ENCODE measurements around the gene ADAMTS4.

ADAMTS4 gene

GRCh38 chr1:161160671-161161145 is 38.1 kb downstream of the ADAMTS4 start:
- H3K4me1 ChIP-seq (ENCODE audit: insufficient read depth, low read length) = peaks cover 69% of the 10 kb centered on the region
- DNase-seq = no peak
- no peak for TF ChIP-seq EZH2 (IDR thresholded peaks at IDR 0.05; ENCODE audit: borderline replicate concordance, low read depth, low read length, severe bottlenecking)
- TF ChIP-seq, protein P1, sequence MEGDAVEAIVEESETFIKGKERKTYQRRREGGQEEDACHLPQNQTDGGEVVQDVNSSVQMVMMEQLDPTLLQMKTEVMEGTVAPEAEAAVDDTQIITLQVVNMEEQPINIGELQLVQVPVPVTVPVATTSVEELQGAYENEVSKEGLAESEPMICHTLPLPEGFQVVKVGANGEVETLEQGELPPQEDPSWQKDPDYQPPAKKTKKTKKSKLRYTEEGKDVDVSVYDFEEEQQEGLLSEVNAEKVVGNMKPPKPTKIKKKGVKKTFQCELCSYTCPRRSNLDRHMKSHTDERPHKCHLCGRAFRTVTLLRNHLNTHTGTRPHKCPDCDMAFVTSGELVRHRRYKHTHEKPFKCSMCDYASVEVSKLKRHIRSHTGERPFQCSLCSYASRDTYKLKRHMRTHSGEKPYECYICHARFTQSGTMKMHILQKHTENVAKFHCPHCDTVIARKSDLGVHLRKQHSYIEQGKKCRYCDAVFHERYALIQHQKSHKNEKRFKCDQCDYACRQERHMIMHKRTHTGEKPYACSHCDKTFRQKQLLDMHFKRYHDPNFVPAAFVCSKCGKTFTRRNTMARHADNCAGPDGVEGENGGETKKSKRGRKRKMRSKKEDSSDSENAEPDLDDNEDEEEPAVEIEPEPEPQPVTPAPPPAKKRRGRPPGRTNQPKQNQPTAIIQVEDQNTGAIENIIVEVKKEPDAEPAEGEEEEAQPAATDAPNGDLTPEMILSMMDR (IDR thresholded peaks at IDR 0.05; ENCODE audit: borderline replicate concordance, extremely low read depth, low read length, poor library complexity, severe bottlenecking) = no peak
- H3K9me3 ChIP-seq (ENCODE audit: insufficient read depth, low read length, severe bottlenecking) = no peaks in the 10 kb centered on the region
- no peaks in the 10 kb centered on the region for H4K20me1 ChIP-seq (ENCODE audit: insufficient read depth, low read length)
- H3K79me2 ChIP-seq (ENCODE audit: insufficient read depth, low read length) = peaks cover 22% of the 10 kb centered on the region
- no peak overlapping the region for H3K27ac ChIP-seq (ENCODE audit: low read length)
- no peaks in the 10 kb centered on the region for H3K27me3 ChIP-seq (ENCODE audit: insufficient read depth, low read length, poor library complexity)
- no peak for ATAC-seq (ENCODE audit: insufficient read depth, low read depth)
- peaks cover 68% of the 10 kb centered on the region for H3K36me3 ChIP-seq (ENCODE audit: insufficient read depth, low read length)
- peak overlapping the region in 1 of 2 experiments; percentile 79; a peak in 2 of 4 replicates for H3K4me3 ChIP-seq (ENCODE audit: low read depth in 1 of 2, low read length in 2 of 2)
- H2AFZ ChIP-seq (ENCODE audit: low read depth, low read length) = no peak overlapping the region
- peak overlapping the region; percentile 87; the same call in 1 of the 2 replicates for H3K9ac ChIP-seq (ENCODE audit: low read depth, low read length)
- peak overlapping the region; percentile 88 for H3K4me2 ChIP-seq (ENCODE audit: insufficient read depth, low read length)

- DNase-seq (no peak), ATAC-seq (ENCODE audit: insufficient read depth, low read depth) (no peak)
- no peaks in the 10 kb centered on the region for H3K9me3 ChIP-seq (ENCODE audit: insufficient read depth, low read length, severe bottlenecking)
- peak overlapping the region; percentile 75 for H2AFZ ChIP-seq (ENCODE audit: low read depth, low read length)
- no peaks in the 10 kb centered on the region for H4K20me1 ChIP-seq (ENCODE audit: insufficient read depth, low read length)
- no peak for TF ChIP-seq EZH2 (IDR thresholded peaks at IDR 0.05; ENCODE audit: borderline replicate concordance, low read depth, low read length, severe bottlenecking)
- TF ChIP-seq, protein P1 (IDR thresholded peaks at IDR 0.05; ENCODE audit: borderline replicate concordance, extremely low read depth, low read length, poor library complexity, severe bottlenecking) = no peak
- peaks cover 30% of the 10 kb centered on the region for H3K79me2 ChIP-seq (ENCODE audit: insufficient read depth, low read length)
- no peaks in the 10 kb centered on the region for H3K27me3 ChIP-seq (ENCODE audit: insufficient read depth, low read length, poor library complexity)
- H3K9ac ChIP-seq (ENCODE audit: low read depth, low read length) = peak overlapping the region; percentile 87
- H3K4me1 ChIP-seq (ENCODE audit: insufficient read depth, low read length) = peaks cover 69% of the 10 kb centered on the region
- H3K4me2 ChIP-seq (ENCODE audit: insufficient read depth, low read length) = peak overlapping the region; percentile 88
- peaks cover 65% of the 10 kb centered on the region for H3K36me3 ChIP-seq (ENCODE audit: insufficient read depth, low read length)
- H3K4me3 ChIP-seq (ENCODE audit: low read depth in 1 of 2, low read length in 2 of 2) = peak overlapping the region; percentile 60 to 79; a peak in 3 of 4 replicates
- peak overlapping the region; percentile 79 for H3K27ac ChIP-seq (ENCODE audit: low read length)
Measured at GRCh38 chr1:161159913-161160243, 39.0 kb downstream of the ADAMTS4 start.

GRCh38 chr1:161159087-161159912 is 39.6 kb downstream of the ADAMTS4 start, which contains the start of gene USP21:
Gene USP21, plus strand, starts transcription at chr1:161159500. Its CDS starts 1,141 bp downstream, at chr1:161160641.
- Histone ChIP-seq H2AFZ (ENCODE audit: low read depth, low read length) (peak within 1 kb of the TSS; percentile 95), H3K27ac (ENCODE audit: low read length) (peak within 1 kb of the TSS; percentile 79), H3K36me3 (ENCODE audit: insufficient read depth, low read length) (peaks cover 61% of the 10 kb centered on the region), H3K4me3 (ENCODE audit: low read depth in 1 of 2, low read length in 2 of 2) (peak within 1 kb of the TSS; percentile 60 to 79; a peak in 3 of 4 replicates), H4K20me1 (ENCODE audit: insufficient read depth, low read length) (no peaks in the 10 kb centered on the region), H3K9ac (ENCODE audit: low read depth, low read length) (peak within 1 kb of the TSS; percentile 87), H3K9me3 (ENCODE audit: insufficient read depth, low read length, severe bottlenecking) (no peaks in the 10 kb centered on the region), H3K79me2 (ENCODE audit: insufficient read depth, low read length) (peaks cover 35% of the 10 kb centered on the region), H3K4me1 (ENCODE audit: insufficient read depth, low read length) (peaks cover 69% of the 10 kb centered on the region), H3K4me2 (ENCODE audit: insufficient read depth, low read length) (peak within 1 kb of the TSS; percentile 88), H3K27me3 (ENCODE audit: insufficient read depth, low read length, poor library complexity) (no peaks in the 10 kb centered on the region)
- TF ChIP-seq EZH2 (IDR thresholded peaks at IDR 0.05; ENCODE audit: borderline replicate concordance, low read depth, low read length, severe bottlenecking) = no peak
- ATAC-seq (ENCODE audit: insufficient read depth, low read depth) = peak; percentile 95
- DNase-seq = peak; percentile 93
